ENCODE data around the gene GBX1.

The GBX1 gene

DNA sequence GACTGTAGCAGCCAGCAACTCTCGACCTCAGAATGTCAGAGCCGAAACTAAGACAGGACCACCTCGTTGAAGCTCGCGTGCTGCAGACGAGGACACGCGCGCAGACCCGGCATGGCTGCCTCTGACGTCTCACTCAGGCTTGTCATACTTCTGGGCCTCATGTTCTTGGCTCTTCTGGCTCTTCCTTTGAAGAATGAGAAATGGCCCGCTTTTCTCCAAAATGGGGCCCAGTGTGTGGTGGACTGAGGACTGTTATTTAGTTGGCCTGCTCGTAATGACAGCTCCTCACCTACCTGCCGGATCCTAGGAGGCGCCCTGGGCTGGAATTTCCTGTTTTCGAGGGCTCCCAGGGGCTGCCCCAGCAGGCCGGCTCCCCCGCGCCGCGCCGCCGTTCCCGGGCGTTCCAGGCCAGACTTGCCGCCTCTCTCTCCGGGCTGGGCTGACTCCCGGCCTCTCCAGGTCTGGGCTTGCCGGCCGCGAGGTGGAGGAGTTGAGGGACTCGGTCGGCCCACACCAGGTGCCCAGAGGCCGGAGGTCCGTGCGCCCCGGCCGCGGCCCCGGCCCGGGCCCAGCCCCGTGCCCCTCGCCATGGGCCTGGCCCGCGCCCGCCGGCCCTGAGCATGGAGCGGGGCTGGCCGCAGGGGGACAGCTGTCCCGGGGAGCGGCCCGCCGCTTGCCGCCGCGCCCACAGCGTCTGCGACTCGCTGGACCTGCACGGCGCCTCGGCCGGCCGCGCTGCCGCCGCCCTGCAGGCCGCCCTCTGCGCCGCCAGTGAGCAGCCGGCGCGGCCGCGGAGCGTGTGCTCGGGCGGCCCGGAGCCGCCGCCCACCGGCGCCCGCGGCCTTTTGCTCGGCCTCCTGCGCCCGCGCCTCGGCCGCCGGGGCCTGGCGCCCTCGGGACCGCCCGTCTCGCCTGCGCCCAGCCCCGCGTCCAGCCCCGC lies 53.1 kb downstream of the GBX1 start:
- no peak for DNase-seq (ENCODE audit: low read depth)

DNA sequence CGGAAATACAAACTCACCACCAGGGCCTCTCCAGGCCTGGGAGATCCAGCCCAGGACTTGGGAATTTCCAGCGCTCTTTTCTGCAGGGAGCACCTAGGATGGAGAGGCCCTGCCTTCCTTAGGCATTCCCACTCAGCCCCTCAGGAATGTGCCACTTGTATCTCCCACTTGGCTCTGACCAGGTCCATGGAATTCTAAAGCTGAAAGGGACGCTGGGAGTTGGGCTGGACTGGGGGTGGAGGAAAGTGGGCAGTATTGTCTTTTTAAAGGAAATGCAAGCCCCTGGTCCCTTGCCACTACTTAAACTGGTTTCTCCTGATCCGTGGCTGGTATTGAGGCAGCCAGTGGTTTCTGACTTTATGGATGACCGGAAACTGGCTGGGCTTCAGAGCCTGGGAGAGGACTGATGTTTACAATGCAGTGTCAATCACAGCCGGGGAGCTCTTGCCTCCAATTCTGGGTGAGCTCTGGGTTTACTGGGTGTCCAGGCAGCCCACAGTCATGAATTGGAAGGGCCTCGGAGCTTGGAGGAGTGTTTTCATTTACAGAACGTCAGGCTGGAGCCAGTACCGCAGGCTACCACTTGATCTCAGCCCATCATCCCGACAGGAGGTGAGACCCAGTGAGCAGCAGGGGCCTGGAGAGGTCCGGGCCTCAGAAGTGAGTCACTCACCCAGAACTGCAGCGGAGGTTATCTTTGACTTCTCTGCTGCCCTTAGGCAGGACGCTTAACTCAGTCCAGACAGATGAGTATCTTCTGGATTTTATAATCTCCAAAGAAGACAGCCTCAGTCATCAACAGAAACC lies 53.9 kb downstream of the GBX1 start:
- peak; percentile 33 for DNase-seq (ENCODE audit: low read depth)

DNA sequence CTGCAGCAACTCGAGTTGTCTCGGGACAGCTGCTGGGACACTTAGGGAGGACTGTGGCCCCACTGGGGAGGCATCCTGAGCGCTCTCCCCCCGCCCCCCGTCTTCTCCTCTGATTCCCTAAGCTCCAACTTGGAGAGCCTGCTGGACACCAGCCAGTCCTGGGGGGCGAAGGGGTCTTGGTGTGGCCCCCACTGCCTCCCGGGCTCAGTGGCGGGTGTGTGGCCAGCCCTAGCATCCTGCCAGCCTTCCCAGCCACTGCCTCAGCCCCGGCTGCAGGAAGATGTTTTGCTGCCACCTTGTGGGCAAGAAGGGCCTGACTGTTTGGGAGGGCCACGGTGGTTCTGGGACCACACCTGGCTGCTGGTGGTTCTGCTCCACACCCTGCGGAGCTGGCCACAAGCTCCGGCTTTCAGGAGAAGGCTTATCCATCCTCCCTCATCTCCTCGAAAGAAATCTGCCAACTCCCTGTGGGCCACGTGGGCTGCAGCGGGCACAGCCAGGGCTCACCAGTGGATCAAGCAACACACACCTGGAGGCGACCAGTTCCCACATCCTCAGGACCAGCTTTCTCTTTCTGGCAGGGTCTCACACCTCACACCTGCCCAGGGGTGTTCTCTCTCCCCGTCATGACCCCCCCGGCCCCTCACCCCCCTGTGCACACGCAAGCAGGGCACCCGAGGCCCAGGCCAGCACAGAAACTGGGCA lies 56.4 kb downstream of the GBX1 start:
- DNase-seq (ENCODE audit: low read depth): peak; percentile 55

DNA sequence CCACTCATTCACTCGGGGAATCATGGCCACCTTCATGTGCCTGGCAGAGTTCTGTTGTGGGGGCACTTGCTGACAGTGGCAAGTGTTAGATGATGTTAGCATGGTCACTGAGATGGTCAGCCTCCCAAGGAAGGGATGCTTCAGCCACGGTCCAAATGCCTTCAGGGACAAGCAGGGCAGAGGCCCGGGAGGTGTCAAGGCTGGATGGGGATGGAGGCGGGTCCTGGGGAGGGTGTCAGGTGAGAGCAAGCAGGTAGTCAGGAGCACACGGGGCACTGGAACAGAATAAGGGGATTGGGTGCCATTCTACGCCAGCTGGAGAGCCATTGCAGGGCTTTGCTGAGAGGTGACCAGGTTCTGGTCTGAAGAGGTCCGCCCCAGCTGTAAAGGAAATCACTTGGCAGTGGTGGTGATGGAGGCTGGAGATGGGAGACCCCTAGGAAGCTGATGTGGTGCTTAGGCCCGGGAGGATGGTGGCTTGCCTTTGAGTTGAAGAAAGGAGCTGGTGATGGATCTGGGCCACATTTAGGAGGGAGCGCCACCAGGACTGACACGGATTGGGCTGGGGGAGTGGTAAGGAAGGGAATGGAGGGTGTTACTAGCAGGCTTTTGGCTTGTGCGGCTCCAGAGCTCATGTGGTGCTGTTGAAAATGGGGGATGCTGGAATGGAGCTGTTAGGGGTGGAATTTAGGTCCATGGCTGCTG lies 57.1 kb downstream of the GBX1 start:
- no peak for DNase-seq (ENCODE audit: low read depth)

DNA sequence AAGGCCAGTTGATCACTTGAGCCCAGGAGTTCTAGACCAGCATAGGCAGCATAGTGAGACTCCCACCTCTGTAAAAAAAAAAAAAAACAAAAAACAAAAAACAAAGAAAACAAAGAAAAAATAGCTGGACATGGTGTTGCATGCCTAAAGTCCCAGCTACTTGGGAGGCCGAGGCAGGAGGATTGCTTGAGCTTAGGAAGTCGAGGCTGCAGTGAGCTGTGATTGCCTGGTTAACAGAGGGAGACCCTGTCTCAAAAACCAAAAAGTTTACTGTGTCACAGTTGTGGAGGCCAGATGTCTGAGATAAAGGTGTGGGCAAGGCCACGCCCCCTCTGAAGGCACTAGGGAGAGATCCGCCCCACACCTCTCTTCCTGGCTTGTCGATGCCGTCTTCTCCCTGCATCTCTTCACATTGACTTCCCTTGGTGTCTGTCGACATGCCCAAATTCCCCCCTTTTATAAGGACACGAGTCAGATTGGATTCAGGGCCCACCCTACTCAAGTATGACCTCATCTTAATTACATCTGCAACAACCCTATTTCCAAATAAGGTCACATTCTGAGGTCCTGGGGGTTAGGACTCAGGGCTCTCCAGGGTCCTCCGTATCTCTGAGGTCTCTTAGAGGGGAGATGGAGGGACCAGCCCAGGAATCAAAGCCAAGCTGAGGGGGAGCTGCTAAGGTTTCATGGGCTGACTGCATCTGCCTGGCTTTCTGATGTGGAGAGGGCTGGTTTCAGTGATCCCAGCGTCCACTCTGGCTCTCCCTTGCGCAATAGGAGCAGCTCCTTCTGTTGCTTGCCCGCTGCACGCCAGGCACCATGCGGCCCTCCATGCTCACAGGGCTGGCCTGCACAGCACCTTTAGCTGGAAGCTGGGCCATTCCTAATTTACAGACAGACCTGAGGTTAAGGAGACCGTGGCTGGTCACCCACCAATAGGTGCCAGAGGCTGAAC lies 58.1 kb downstream of the GBX1 start:
- DNase-seq (ENCODE audit: low read depth): peak; percentile 63

DNA sequence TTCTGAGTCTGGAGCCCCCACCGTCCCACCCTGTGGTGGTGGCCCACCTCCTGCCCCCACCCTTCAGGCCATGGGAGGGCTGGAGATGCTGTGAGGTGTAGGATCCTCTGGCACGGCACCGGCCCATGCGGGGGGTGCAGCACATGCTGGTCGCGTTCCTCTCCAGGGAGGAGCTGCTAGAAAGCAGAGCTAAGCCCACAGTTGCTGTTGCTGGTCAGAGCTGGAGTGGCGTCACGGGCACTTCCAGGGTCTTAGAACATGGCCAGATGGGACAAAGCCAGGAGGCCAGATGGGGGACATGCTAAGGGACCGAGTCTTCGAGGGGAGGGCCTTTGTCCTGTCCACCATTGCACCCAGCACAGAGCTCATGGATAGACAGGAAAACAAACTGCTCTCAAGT lies 59.6 kb downstream of the GBX1 start:
- DNase-seq (ENCODE audit: low read depth): no peak

DNA sequence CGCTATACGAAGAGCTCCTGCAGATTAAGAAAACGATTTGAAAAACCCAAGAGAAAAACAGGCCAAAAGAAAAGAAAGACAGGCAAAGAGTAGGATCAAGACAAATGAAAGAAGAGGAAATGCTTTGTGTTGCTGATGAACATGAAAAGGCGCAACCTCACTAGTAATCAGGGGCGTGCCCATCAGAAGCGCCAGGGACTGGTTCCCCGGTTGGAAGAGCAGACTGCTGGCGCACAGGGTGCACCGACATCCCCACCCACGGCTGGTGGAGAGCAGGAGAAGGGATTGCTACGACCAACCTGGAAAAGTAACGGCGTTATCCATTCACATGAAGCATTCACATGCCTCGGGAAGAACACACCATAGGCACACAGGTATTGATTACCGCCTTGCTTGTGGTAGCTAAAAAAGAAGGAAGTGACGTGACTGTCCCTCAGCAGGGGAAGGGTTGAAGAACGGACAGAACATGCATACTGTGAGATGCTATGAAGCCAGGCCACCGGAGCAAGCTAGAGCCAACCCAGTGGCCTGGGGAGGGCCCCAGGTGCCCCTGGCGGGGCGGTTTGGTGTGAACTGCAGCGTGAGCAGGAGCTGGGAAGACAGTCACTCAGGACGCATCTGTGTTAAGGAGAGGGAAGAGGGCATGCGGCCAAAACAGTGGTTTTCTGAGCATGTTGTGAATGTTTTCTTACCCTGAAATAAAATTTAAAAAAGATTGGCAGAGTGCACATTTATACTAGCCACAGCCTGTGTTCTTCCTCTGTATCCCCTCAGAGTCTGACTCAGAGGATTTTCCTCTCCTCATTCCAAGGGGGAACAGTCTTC lies 62.9 kb downstream of the GBX1 start:
- peak; percentile 85 for DNase-seq (ENCODE audit: low read depth)

DNA sequence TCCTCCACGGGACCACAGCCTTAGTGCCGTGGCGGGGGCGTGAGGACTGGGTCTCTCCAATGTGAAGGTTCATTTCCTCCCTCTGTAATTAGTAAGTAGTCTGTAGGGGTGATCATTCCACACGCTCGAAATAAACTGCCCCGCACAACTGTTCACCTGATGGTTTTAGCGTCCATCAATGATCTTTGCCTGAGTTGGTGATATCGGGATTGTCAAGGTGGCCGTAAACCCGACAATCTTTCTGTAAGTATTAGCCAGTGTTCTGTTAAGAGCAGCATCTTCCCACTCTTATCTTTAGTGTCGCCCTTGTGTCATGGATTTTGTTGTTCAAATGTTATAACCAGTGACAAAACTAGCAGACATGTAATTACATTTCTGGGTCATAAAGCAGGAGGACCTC lies 63.5 kb downstream of the GBX1 start:
- no peak for DNase-seq (ENCODE audit: low read depth)

DNA sequence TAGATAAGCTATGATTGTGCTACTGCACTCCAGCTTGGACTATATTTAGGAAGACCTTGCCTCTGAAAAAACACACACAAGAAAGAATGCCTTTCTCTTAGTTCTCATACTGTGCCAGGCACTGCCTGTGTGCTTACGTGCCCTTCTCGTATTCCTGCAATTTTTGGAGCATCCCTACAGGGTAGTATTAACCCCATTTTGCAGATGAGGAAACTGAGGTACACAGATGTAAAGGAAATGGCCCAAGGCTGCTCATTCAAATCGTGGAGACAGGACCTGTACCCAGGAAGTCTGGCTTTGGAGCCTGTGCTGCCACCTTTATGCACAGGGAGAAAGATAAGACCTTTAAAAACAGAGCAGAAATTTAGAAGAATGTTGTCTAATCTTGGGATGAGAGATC lies 64.5 kb downstream of the GBX1 start:
- no peak for DNase-seq (ENCODE audit: low read depth)

DNA sequence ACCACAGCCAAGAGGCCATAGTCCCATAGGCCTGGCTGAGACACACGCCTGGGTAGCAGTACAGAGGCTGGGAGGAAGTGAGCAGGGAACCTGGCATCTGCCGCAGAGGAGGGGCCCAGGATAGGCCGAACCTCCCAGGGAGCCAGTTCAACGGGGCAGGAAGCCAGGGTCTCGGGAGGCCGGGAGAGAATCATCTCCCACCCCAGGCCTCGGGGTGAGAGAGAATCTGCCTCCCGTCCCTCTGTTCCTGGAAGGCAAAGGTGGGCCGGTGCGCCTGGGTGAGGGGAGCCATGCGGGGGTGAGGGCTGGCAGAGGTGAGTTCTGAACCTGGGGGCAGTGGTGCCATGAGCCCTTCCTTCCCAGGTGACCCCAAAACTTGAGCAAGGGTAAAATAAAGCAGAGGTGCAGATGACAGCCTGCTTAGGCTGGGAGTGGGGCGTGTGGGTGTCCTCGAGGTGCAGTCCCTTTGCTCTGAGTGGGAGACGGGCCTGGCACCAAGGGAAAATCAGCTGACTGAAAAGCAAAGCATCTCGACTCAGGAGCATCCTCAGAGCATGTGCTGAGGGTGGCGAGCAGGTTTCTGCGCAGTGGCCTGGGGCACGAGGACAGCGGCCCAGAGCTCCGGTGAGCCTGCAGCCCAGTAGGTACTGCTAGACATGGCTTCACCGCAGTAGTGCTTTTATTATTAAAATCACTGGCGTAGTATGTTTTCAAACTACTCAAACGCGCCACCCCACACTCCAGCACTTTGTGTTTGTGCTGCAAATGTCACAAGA lies 65.7 kb downstream of the GBX1 start:
- no peak for DNase-seq (ENCODE audit: low read depth)

DNA sequence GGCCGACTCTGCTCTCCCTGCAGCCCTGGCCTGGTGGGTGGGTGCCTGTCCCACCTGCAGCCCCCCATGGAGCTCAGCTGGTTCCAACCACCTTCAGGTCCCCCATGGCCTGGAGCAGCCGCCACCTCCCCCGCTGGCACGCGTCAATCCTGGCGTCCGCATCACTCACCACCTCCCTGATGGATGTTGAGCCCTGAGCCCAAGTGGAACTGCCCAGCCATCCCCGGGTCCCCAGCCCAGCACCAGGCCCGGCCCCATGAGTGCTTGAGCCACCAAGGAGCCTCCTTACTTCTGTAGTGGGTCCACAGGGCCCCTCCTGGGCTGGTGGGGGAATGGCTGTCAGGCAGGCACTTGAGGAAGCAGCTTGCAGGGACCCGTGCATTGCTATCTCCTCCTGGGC lies 66.6 kb downstream of the GBX1 start:
- DNase-seq (ENCODE audit: low read depth): no peak

DNA sequence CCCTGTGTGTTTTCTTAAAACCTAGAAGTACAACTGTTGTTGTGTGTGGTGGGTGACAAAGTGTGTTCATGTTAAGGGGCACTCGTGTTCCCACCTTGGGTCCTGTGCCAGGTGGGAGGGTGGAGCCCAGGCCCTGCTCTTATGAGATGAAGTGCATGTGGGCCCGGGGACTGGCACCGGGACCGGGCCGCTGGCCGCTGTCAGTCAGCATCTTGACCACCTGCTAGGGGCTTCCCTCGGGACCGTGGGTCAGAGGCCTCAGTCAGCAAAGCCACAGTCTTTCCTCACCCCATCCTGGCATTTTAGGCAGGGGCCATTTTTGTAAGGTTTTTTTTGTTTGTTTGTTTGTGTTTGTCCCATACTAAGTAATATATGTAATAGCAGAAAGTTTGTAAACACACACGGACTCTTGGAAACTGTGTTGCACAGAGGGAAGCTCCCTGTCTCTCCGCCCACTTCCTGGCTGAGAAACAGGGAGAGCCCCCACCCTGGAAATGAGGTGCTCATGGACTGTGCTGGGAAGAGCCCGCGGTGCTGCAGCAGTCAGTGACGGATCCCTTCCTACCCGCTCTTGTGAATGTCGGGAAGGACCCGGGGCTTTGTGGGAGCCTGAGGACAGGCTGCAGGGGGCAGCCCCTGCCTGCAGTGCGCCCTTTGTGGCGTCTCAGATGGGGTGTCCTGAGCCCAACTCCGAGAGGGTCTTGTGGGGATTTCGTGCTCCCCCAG lies 67.8 kb downstream of the GBX1 start:
- no peak for DNase-seq (ENCODE audit: low read depth)
